ENCODE results near the gene TLR8.
A peak's percentile ranks its signal among the peaks of the same experiment; 100 is the strongest.
"Not testable (repeated sequence)": the region's sequence is repeated elsewhere in the genome, so short reads cannot be mapped to it uniquely, and the experiment has no call there.

TLR8 gene

DNA sequence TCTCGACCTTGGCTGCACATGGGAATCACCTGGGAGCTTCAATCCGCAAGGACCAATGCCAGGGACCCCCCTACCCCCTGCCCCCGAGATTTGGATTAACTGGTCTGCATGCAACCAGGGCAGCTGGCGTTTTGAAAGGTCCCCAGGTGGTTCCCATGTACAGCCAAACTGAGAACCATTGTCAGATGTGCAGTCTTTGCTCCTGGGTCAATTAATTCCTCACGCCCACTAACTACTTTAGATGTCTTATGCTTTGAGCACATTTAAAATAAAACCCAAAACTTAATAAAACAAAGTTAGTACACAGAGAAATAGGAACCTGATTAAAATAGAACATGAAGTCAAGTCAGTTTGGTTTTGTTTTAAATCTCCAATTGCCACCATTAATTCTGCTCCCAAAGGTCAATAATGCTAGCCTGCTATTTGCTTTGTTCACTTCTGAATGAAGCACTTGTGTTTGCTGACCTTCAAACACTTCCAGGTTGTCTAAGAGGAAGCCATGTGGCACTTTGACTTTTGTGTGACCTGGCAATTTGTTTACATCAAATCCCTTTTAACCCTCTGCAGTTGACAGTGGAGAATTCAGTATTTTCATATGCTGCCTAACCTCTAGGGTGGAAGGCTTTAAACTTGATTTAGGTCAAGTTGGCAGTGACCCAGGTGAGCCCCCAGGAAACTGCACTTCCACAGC, 41.3 kb downstream of the TLR8 start:
- DNase-seq = peak; percentile 55

DNA sequence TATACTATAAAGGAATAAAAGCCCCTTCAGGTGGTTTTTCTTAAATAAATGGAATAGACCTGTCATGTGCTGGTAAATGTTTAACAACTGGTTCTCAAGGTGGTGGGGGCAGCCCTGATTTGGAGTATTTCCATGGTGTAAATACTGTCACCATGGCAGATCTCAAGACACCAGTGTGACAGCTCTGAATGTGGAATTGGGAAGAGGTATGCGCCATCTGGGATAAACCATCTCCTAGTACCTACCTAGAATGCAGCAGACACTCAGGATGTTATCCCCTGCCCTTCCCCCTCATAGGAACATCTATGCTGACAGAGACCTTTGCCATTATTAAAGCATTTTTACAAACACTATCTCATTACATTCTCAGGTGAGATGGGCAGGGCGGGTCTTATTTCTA, 42.1 kb downstream of the TLR8 start:
- DNase-seq = no peak

DNA sequence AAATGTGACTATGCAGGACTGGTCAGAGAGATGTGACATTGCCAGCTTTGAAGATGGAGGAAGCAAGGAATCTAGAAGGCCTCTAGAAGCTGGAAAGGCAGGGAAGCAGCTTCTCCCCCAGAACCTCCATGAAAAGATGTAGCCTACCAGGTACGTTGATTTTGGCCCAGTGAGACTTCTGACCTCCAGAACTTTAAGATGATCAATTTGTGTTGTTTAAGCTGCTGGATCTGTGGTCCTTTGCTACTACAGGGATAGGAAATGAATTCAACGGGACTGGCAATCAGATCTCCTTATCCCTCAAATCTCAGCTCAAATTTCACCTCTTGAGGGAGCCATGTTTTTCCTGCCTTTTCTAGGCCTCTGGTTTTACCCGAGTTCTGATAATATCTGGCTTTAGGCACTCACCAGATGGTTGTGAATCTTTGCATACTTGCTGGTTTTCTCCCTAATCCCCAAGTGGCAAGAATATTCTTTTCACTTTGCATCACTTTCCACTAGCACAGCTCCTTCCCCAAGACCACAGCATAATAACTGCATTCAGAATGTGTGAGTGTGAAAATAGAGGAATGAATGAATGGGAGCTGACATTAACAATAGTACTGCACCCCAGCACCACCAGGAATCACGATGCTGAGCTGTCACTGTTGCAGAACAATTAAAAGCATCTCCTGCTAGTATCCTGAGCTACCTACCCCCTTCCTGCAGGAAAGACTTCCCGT, 42.9 kb downstream of the TLR8 start:
- no peak for DNase-seq

DNA sequence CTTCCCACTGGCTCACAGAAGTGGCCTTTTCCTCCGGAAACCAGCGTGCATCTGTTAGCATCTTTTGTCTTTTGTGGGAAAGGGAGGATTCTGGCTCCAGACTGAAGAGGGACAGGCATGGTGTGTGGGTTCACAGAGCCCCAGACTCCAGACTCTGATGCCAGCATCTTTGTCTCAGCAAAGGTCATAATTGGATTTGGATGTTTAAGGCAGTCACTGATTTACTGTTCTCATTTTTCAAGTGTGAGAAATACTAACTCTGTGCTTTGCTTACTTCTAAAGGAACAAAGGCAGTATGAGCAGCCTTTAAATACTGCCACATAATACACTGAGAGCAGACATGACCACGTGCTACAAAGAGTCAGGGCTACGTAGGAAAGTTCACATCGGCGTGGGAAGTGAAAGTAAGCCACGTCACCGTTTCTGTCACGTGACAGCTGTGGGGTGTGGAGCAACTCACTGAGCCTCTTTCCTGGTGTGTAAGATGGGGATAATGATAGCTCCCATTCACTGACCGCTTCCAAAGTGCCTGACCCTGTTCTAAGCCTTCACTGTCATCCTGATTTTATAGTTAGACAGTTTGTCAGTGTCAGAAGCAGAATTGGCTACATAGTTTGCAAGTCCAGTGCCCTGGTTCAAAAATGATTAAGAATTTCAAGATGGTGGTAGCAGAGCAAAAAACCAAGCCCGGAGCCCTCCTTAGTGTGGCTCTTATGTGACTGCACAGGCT, 43.7 kb downstream of the TLR8 start:
- DNase-seq = no peak

DNA sequence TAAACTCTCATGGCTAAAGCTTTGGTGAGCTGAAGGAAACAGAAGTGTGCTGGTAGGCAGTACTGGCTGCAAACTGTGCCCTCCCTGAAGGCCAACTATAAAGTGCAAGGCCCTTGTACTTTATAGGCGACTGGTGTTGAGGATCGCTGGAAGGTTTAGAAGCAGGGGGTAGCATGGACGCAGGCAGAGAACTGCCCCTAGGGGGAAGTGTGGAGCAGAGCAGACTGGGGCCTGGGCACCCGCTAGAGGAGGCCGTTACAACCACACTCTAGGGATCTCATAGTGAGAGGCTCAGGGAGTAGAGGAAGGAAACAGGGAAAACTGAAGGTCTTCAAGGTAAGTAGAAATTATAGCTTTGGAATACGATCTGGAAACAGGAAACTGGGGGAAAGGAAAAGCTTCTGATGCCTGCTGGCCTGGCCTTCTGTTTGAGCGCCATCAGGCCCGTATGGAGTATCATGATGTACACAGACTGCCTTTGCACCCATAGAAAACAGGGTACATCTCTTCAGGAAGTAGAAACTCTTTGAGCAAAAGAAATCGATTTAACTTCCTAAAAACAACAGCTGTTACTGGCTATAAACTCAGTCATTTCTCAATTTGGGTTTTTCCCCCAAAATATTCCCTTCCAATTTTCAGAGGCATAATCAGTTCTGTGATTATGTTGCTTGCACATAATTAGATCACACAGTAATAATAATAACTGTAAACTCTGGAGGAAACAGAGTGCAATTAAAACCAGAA, 44.6 kb downstream of the TLR8 start:
- no peak for DNase-seq

DNA sequence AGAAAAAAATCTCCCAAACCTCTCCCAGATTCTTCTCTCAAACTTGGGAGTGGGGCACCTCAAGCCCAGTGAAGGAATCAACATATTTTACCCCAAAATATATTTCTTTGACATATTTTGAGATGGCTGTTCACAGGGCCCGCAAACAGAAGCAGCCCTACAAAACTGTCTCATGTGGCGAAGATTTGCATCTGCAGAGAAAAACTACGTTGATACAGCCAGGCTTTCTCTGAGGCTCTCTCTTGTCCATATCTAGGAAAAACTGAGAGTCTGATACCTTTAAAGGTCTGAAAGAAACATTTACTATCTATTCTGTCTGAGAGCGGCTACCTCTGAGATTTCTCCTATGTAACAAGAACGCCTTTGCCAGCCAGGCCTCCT, 45.2 kb downstream of the TLR8 start:
- no peak for DNase-seq

DNA sequence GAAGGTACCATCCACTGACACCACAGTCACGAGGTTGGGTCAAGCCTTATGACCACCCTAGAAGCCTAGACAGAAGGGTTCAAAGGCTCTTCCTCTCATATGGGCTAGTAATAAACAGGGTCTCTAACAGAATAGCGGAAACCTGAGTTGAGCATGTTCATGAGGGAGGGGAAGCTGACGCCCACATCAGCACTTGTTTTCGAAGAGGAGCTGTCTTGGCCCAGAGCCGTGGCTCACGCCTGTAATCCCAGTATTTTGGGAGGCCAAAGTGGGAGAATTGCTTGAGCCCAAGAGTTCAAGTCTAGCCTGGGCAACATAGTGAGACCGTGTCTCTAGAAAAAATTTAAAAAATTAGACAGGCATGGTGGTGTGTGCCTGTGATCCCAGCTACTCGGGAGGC, 47.0 kb downstream of the TLR8 start:
- no peak for DNase-seq

DNA sequence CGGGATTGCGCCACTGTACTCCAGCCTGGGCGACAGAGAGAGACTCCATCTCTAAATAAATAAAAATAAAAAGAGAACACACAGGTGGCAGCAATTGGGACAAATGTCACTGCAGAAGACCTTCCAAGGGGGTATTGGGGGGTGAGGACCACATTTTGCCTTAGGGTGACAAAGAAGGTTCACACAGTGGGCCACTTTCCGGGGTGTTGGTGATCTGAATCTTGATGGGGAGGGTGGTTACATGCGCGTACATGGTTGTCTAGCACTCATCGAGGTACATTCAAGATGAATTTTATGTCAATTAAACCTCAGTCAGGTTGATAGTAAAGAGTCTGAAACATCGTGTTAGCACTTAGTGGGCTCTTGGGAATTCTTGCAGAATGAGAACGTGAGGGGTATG, 48.0 kb downstream of the TLR8 start:
- no peak for DNase-seq

DNA sequence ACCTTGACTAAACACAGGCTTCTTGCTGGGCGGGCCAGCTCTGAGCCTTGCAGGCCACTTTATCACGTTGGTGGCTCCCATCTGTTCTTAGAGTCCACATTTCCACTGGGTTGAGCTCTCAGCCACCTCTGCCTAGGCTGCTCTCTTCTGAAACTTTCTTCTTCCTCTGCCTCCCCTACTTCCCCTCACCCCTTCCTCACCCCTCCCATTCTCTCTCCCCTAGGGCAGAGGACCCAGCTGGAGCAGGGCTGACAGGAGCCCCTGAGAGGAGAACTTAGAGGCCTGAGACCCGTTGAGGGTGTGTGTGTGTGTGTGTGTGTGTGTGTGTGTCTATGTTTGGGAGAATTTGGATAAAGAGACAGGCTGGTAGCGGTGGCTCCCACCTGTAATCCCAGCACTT, 48.6 kb downstream of the TLR8 start:
- no peak for DNase-seq

DNA sequence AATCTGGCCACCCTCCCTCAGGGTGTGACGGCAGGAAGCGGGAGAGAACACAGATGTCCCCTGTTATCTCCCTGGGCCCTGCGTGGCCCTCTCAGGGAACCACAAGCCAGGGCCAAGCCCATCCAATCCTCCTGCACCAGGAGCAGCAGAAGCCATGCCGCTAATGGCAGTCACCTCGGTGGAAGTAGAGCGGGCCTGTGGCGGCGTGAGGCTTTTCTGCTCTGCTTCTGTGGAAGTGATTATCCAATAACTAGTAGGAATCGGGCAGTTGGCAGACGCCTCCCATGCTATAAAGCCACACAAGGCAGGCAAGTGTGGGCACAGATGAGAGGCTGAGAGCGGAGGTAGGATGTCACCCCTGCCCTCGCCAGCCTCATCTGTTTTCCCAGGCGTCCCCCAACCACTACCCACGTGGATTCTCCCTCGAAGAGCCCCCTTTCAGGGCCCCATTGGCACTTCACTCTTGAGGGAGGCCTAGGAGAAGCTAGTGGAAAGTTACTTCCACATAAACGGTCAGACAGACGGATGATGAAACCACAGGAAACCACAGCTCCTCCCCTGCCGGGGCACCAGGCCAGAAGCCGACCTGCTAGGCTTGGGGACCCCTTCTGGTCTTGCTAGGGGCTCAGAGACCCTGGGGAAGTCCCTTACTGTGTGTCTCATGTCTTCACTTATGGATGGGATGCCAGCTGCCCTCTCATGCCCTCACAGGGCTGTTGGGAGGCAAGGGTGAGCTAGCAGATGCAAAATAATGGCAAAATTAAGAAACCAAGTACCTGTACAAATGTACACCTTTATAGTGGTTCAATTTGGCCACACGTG, 49.7 kb downstream of the TLR8 start:
- no peak for DNase-seq

DNA sequence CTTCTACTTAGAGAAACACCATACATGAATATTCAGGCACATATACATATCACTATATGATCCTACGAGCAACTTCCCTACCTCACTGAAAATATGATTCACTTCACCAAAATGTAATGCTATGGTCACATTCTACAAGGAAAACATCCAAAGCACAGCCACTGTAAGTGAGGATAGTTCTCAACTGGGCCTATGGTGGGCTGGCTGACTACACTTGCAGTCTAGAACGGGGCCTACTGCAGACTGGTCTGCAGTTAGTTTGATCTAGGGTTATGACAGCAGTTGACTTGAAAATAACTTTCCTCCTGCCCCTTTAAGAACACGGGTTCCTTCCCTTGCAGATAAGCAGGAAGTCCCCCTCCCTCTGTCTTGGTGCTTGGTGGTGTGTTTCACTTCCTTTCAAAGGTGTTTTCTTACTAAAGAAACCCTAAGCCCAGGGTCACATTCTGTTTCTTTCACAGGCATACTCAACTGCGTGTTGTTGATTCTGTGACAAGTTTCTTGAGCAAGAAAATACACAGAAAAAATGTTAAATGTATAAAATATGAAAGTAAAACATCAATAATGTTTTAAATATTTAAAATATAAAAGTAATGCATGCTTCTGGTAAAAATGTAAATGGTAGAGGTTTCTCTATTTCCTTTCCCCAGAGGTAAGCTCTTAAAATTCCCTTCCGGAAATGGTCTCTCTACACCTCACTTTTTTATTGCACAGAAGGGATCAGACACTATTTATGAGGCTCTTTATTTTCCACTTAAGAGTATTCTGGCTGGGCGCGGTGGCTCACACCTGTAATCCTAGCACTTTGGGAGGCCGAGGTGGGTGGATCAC, 50.5 kb downstream of the TLR8 start:
- no peak for DNase-seq

DNA sequence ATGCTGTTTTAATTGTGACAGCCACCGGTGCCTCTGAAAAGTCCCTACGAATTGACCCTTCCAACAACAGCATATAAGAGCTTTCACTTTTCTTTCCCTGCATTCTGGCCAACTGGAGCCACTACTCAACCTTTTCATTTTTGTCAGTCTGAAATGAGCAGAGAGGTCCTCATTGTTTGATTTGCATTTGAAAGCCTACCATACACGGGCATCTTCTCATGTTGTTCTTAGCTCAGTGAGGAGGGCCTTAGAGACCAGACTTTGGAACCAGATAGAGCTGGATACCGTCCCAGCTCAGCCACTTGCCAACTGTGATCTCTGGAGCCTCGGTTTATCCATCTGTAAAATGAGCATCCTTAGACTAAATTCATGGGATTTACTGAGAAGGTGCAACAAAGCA, 51.6 kb downstream of the TLR8 start:
- DNase-seq = no peak

DNA sequence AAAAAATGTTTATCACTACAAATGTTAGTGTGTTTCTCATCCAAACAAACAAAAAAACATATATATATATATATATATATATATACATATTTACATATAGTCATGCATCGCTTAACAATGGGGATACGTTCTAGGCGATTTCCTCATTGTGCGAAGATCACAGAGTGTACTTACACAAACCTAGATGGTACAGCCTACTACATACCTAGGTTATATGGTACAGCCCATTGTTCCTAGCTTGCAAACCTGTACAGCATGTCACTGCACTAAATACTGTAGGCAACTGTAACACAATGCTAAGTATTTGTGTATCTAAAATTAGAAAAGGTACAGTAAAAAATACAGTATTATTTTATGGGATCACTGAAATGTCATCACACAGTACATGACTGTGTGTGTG, 52.0 kb downstream of the TLR8 start:
- no peak for DNase-seq

DNA sequence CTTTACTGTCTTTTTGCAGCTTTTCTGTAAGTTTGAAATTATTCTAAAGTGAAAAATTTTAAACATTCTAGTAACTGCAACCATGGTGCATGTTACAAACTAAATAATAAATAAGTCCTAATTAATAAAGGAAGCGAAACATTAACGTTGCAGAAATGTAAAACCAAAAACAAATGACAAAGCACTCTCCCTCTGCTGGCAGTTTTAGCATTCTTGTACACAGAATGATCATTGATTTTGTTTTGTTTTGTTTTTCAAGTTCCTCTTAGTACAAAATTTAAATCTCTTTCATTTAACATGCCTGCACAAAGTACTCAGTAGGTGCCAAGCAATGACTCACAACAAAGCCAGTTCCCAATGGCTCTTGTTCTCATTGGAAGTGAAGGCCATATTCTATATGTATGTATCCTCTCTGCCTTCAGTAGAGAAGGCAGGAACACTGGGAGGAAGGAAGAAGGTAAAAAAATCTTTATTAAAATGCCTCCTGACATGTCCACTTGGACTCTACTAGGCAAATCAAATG, 54.8 kb downstream of the TLR8 start:
- no peak for DNase-seq

DNA sequence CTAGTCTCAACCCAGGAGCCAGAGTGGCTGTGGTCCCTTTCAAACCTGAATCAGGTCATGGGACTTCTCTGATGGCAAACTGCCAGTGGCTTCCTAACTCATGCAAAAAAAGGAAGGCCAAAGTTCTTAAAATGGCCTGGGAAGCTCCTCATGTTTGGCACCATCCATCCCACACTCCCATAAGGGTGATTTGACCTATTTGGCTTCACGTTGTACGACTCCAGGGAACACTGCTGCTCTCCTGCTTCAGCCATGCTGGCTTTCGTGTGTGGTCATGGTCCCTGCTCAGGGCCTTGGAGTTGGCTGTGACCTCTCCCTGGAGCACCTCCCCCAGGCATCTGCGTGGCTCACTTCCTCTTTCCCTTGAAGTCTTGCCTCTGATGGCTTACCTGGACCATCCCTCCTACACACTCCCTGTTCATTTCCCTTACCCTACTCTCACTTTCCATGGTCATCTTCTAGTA, 55.7 kb downstream of the TLR8 start:
- DNase-seq = no peak

DNA sequence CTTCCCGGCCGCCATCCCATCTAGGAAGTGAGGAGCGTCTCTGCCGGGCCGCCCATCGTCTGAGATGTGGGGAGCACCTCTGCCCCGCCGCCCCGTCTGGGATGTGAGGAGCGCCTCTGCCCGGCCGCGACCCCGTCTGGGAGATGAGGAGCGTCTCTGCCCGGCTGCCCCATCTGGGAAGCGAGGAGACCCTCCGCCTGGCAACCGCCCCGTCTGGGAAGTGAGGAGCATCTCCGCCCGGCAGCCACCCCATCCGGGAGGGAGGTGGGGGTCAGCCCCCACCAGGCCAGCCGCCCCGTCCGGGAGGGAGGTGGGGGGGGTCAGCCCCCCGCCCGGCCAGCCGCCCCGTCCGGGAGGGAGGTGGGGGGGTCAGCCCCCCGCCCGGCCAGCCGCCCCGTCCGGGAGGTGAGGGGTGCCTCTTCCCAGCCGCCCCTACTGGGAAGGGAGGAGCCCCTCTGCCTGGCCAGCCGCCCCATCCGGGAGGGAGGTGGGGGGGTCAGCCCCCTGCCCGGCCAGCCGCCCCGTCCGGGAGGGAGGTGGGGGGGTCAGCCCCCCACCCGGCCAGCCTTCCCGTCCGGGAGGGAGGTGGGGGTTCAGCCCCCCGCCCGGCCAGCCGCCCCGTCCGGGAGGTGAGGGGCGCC, 56.9 kb downstream of the TLR8 start:
- not testable (repeated sequence) for DNase-seq

DNA sequence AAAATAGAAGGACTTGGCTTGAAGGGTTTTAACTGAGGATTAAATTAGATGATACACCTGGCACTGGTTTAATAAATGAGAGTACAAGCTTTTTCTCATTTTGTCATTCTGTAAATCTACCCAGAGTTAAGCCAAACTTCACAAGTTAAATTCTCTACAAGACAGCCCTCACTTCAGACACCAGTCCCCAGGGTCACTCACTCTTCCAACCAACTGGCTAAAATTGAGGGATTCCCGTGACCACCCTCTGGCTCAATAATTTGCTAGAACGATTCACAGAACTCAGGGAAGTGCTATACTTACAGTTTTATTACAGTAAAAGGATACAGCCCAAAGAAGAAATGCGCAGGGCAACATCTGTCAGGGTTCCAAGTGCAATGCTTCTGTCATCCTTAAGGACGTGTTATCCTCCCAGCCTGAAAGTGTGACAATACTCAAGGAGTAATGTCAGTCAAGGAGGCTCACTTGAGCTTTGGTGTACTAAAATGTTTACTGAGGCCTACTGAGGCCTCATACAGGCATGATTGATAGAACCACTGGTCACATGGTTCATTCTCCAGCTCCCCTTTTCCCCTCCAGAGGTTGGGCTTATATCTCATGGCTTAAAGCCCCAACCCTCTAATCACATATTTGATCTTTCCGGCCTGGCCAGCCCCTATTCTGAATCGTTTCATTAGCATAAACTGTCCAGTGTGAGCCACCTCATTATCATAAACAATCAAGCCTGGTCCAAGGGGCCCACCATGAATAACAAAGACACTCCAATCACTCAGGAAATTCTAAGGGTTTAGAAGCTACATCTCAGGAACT, 58.9 kb downstream of the TLR8 start:
- DNase-seq = no peak

DNA sequence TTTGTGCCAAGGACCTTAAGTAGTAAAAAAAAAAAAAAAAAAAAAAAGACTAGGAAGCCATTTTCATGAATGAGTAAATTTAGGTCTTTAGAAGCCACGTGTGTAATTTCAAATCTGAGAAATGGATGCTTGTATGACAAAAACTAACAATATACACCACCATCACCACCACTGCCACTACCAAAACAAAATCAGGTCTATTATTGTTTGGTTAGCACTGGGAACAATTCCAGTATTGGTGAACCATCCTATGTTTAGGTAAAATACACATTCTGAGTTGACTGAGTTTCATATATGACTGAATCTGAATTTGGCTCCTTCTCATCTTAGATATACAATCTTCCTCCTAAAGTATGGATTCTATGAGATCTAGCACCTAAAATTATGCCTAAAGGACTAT, 59.7 kb downstream of the TLR8 start:
- DNase-seq = no peak

DNA sequence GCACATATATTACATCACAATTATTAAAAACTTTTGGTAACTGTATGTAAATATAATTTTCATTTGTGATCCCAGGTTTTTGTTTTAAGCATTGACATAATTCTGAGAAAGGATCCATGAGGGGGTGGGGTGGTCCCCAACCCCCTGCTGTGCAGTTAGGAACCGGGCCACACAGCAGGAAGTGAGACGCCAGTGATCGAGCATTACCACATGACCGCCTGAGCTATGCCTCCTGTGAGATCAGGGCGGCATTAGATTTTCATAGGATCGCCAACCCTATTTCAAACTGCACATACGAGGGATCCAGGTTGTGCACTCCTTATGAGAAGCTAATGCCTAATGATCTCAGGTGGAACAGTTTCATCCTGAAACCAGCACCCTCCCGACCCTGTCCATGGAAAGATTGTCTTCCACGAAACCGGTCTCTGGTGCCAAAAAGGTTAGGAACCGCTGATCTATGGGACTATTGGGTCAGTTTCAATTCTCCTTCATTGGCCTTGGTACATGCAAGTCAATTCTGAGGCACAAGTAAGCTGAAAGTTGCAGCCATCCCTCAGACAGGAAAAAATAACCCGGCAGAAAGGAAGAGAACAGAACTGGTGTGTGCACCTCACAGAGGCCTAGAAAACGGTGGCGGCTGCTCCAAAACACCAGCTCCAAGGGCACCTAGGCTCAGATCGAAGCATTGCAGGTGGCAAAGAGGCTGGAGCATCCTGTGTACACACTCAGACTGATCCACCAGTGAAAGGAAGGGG, 61.5 kb downstream of the TLR8 start:
- no peak for DNase-seq
